Fibroblast of lung (primary cell): Measurements from ENCODE around the gene SLC16A5. TPM values are rescaled to one million over a fixed set of nuclear protein-coding genes. Genes with fewer than 3 reads are reported as not detected.
"Not testable (repeated sequence)": the region's sequence is repeated elsewhere in the genome, so short reads cannot be mapped to it uniquely, and the experiment has no call there.

Experiments used
- DNase-seq, 2 donors: peaks; one replicate each; pipeline versions ENCODE4 v3.0.0 to v3.0.0-alpha.2; 2010; ENCODE audit warnings: low read depth in 2 of 2
- H2AFZ ChIP-seq: 2 replicates; pipeline ENCODE4 v1.5.1; 2012; ENCODE audit warnings: low read length, control low read depth, inconsistent platforms
- H3K27ac ChIP-seq: 2 replicates; pipeline ENCODE4 v1.5.1; 2011; ENCODE audit warnings: low read length, control low read depth; ENCODE audit not compliant: insufficient read depth
- H3K27me3 ChIP-seq: 2 replicates; pipeline ENCODE4 v1.5.1; 2011; ENCODE audit warnings: mild to moderate bottlenecking, low read length; ENCODE audit not compliant: control insufficient read depth, insufficient read depth
- H3K36me3 ChIP-seq: 2 replicates; pipeline ENCODE4 v1.5.1; 2011; ENCODE audit warnings: low read length; ENCODE audit not compliant: control insufficient read depth, insufficient read depth
- H3K4me1 ChIP-seq: 2 replicates; pipeline ENCODE4 v1.5.1; 2011; ENCODE audit warnings: low read length; ENCODE audit not compliant: control insufficient read depth, insufficient read depth; ENCODE audit errors: extremely low read depth
- H3K4me2 ChIP-seq: 2 replicates; pipeline ENCODE4 v1.5.1; 2011; ENCODE audit warnings: low read length, control low read depth; ENCODE audit not compliant: insufficient read depth; ENCODE audit errors: extremely low read depth
- H3K4me3 ChIP-seq, 4 experiments: fragments of 200-600 bp in 1 of 4; sonication (generic) in 1 of 4; replicated peaks in 1 of 4; 2 replicates each; pipeline ENCODE4 v1.5.1; 2011 to 2016; ENCODE audit warnings: low read length in 4 of 4, low read depth in 3 of 4, mild to moderate bottlenecking in 3 of 4, control low read depth in 2 of 4, inconsistent platforms in 1 of 4, mixed read lengths in 1 of 4; ENCODE audit not compliant: insufficient read depth in 1 of 4; ENCODE audit errors: control extremely low read depth in 1 of 4
- H3K79me2 ChIP-seq: 2 replicates; pipeline ENCODE4 v1.5.1; 2012; ENCODE audit warnings: mild to moderate bottlenecking, low read length, inconsistent platforms; ENCODE audit not compliant: control insufficient read depth, insufficient read depth
- H3K9ac ChIP-seq: 2 replicates; pipeline ENCODE4 v1.5.1; 2011; ENCODE audit warnings: mild to moderate bottlenecking, low read length, control low read depth; ENCODE audit not compliant: insufficient read depth
- H3K9me3 ChIP-seq: 2 replicates; pipeline ENCODE4 v1.5.1; 2012; ENCODE audit warnings: low read depth, low read length; ENCODE audit not compliant: control insufficient read depth, insufficient read depth
- H4K20me1 ChIP-seq: 2 replicates; pipeline ENCODE4 v1.5.1; 2011; ENCODE audit warnings: low read length; ENCODE audit not compliant: control insufficient read depth, insufficient read depth; ENCODE audit errors: extremely low read depth
- CTCF ChIP-seq, 2 donors: IDR thresholded peaks in 1 of 2; conservative IDR thresholded peaks in 1 of 2; 1 replicate in 1 of 2; 2 replicates in 1 of 2; pipeline ENCODE4 v1.5.1; 2011 to 2012; ENCODE audit warnings: low read length in 2 of 2, control low read depth in 1 of 2, inconsistent platforms in 1 of 2, low read depth in 1 of 2, mild to moderate bottlenecking in 1 of 2
- EZH2 ChIP-seq: IDR thresholded peaks from 2 replicates; pipeline ENCODE4 v1.5.1; 2012; ENCODE audit warnings: low read length, control low read depth, mild to moderate bottlenecking; ENCODE audit errors: missing control alignments
- polyA plus RNA-seq, 2 donors: library from polyadenylated mRNA; depleted of rRNA in 1 of 2; stranded (reverse) in 1 of 2; unstranded in 1 of 2; fragments of >200 nt; gene quantifications; 2 replicates each; pipeline ENCODE4 v1.2.1, GENCODE V29; 2011 to 2012; ENCODE audit warnings: missing spikeins in 1 of 2
- total RNA-seq: library from RNA; depleted of rRNA; stranded (reverse); fragments of >200 nt; gene quantifications from 2 replicates; pipeline ENCODE4 v1.2.1, GENCODE V29; 2014

Gene SLC16A5
- total and polyA plus RNA-seq, 2 donors (not counting 1 experiment from before 2014, with no cell fraction given), result 1.5 to 8.4 TPM

DNA sequence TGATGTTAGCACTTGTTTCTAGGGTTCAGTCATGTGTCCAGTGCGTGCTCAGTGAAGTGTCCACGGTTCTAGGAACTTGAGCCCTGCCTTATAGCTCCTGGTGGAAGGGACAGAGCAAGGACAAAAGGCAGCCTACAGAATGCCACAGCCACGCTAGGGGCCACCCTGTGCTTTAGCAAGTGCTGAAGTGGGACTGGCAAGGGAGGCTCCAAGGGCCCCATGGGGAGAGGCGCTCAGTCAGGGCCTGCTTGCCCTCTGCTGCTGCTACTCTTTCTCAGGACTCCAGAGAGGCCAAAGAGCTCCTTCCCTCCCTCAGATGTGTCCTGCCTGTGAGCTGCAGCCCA lies 37.0 kb downstream of the SLC16A5 start:
- Histone ChIP-seq H3K27me3 (no peaks in the 10 kb centered on the region), H2AFZ (no peak overlapping the region), H3K9me3 (no peaks in the 10 kb centered on the region), H3K27ac (no peak overlapping the region), H3K4me3 (no peak overlapping the region), H3K4me2 (no peak overlapping the region), H4K20me1 (no peaks in the 10 kb centered on the region), H3K9ac (no peak overlapping the region), H3K4me1 (no peaks in the 10 kb centered on the region), H3K79me2 (no peaks in the 10 kb centered on the region), H3K36me3 (peaks cover 10% of the 10 kb centered on the region)
- no peak for TF ChIP-seq CTCF (conservative IDR thresholded peaks at IDR 0.05 in 1 of 2, IDR thresholded peaks at IDR 0.05 in 1 of 2; ENCODE audit: low read depth in 1 of 2, low read length in 2 of 2)
- no peak for TF ChIP-seq EZH2
- DNase-seq, result no peak

DNA sequence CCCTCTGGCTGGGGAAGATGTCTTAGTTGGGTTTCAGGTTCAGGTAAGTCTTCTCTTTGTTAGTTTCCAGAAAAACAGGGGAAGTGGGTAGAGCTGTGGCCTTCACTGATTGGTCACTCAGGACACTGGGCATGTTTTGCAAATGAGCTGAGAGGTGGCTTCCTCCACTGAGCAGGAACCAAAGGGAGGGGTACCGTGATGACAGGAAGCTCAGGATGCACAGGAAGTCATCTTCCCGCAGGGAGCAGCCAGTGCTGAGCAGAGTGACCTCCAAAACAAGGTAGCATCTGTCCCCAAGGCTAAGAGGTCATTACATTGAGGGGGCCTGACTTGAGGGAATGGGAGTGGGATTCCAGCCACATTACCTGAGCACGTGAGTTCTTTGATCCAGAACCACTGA lies 38.2 kb downstream of the SLC16A5 start:
- Histone ChIP-seq H4K20me1 (no peaks in the 10 kb centered on the region), H3K79me2 (no peaks in the 10 kb centered on the region), H3K4me2 (no peak overlapping the region), H3K9me3 (no peaks in the 10 kb centered on the region), H2AFZ (no peak overlapping the region), H3K27me3 (no peaks in the 10 kb centered on the region), H3K9ac (no peak overlapping the region), H3K4me1 (no peaks in the 10 kb centered on the region), H3K27ac (no peak overlapping the region), H3K4me3 (no peak overlapping the region), H3K36me3 (peaks cover 12% of the 10 kb centered on the region)
- no peak for DNase-seq
- TF ChIP-seq EZH2, result no peak
- no peak for TF ChIP-seq CTCF (conservative IDR thresholded peaks at IDR 0.05 in 1 of 2, IDR thresholded peaks at IDR 0.05 in 1 of 2; ENCODE audit: low read depth in 1 of 2, low read length in 2 of 2)

DNA sequence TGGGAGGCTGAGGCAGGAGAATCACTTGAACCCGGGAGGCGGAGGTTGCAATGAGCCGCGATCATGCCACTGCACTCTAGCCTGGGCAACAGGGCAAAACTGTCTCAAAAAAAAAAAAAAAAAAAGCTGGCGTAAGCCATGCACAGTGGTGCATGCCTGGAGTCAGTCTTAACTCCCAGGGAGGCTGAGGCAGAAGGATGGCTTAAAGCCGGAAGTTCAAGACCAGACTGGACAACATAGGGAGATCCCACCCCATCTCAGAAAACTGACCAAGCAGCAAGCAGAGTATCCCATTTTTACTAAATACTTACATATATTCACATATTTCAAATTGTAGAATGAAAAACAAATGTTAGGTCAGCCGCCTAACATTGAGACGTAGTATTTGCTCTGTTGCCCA lies 39.2 kb downstream of the SLC16A5 start:
- TF ChIP-seq CTCF (conservative IDR thresholded peaks at IDR 0.05 in 1 of 2, IDR thresholded peaks at IDR 0.05 in 1 of 2; ENCODE audit: low read depth in 1 of 2, low read length in 2 of 2), result no peak
- TF ChIP-seq EZH2, result no peak
- Histone ChIP-seq H3K27ac (no peak overlapping the region), H3K4me3 (no peak overlapping the region), H4K20me1 (no peaks in the 10 kb centered on the region), H3K27me3 (no peaks in the 10 kb centered on the region), H3K4me2 (no peak overlapping the region), H3K9me3 (no peaks in the 10 kb centered on the region), H3K9ac (no peak overlapping the region), H3K36me3 (peaks cover 12% of the 10 kb centered on the region), H2AFZ (no peak overlapping the region), H3K4me1 (no peaks in the 10 kb centered on the region), H3K79me2 (no peaks in the 10 kb centered on the region)
- DNase-seq, result no peak

- not testable (repeated sequence) for H3K9me3 ChIP-seq, DNase-seq, H3K4me2 ChIP-seq, H3K4me1 ChIP-seq, H3K9ac ChIP-seq, H3K27me3 ChIP-seq, H3K27ac ChIP-seq, H4K20me1 ChIP-seq, H3K4me3 ChIP-seq, H3K79me2 ChIP-seq, H2AFZ ChIP-seq
- peaks cover 12% of the 10 kb centered on the region for H3K36me3 ChIP-seq
These were observed 40.2 kb downstream of the SLC16A5 start for GRCh38 chr17:75127936-75128335.
